OCI-LY1 (cell line): ENCODE data around the gene CAPN2.

ENCODE experiments used
- H2AFZ ChIP-seq: fragments of 200-600 bp; sonication (generic), shearing (Covaris generic); 2 replicates; pipeline ENCODE4 v1.6.0; 2014; ENCODE audit warnings: antibody characterized with exemption, mild to moderate bottlenecking, low read length
- H3F3A ChIP-seq: fragments of 200-600 bp; sonication (generic), shearing (Covaris generic); 2 replicates; pipeline ENCODE4 v1.6.0; 2014; ENCODE audit warnings: mild to moderate bottlenecking, antibody characterized with exemption, low read length, moderate library complexity; ENCODE audit not compliant: insufficient read depth
- H3K27ac ChIP-seq: fragments of 200-600 bp; sonication (generic); 2 replicates; pipeline ENCODE4 v1.5.1; 2014; ENCODE audit warnings: low read length, mixed run types, mild to moderate bottlenecking, low read depth; ENCODE audit not compliant: poor library complexity, severe bottlenecking
- H3K27me3 ChIP-seq: fragments of 200-600 bp; sonication (generic); 2 replicates; pipeline ENCODE4 v1.6.0; 2014; ENCODE audit warnings: antibody characterized with exemption, mild to moderate bottlenecking, low read length, moderate library complexity; ENCODE audit not compliant: insufficient read depth
- H3K36me3 ChIP-seq: fragments of 200-600 bp; sonication (generic); 2 replicates; pipeline ENCODE4 v1.6.1; 2014; ENCODE audit warnings: mild to moderate bottlenecking, antibody characterized with exemption, low read length, moderate library complexity, mixed read lengths; ENCODE audit not compliant: insufficient read depth
- H3K4me1 ChIP-seq: fragments of 200-600 bp; sonication (generic); 2 replicates; pipeline ENCODE4 v1.5.1; 2014; ENCODE audit warnings: mild to moderate bottlenecking, low read length, moderate library complexity; ENCODE audit not compliant: insufficient read depth, severe bottlenecking
- H3K4me2 ChIP-seq: fragments of 200-600 bp; sonication (generic), shearing (Covaris generic); 2 replicates; pipeline ENCODE4 v1.6.1; 2014; ENCODE audit warnings: low read length
- H3K4me3 ChIP-seq: fragments of 200-600 bp; sonication (generic); 2 replicates; pipeline ENCODE4 v1.5.1; 2014; ENCODE audit warnings: low read length, low read depth, mild to moderate bottlenecking, mixed read lengths; ENCODE audit not compliant: poor library complexity, severe bottlenecking
- H3K79me2 ChIP-seq: fragments of 200-600 bp; shearing (Covaris generic); 2 replicates; pipeline ENCODE4 v1.6.1; 2016; ENCODE audit warnings: mixed run types, low read length, mixed read lengths; ENCODE audit not compliant: insufficient read depth
- H3K9ac ChIP-seq: fragments of 200-600 bp; sonication (generic), shearing (Covaris generic); 2 replicates; pipeline ENCODE4 v1.6.1; 2014; ENCODE audit warnings: mild to moderate bottlenecking, low read length, mixed read lengths
- H3K9me2 ChIP-seq: fragments of 200-600 bp; sonication (generic), shearing (Covaris generic); 2 replicates; pipeline ENCODE4 v1.6.1; 2014; ENCODE audit warnings: low read depth, mild to moderate bottlenecking, low read length, mixed read lengths
- H3K9me3 ChIP-seq: fragments of 200-600 bp; shearing (Covaris generic); 2 replicates; pipeline ENCODE4 v1.6.1; 2014; ENCODE audit warnings: low read length, mixed read lengths
- H4K20me1 ChIP-seq: fragments of 200-600 bp; sonication (generic), shearing (Covaris generic); 2 replicates; pipeline ENCODE4 v1.6.0; 2016; ENCODE audit warnings: mild to moderate bottlenecking, low read length; ENCODE audit not compliant: insufficient read depth
- CTCF ChIP-seq: fragments of 200-600 bp; sonication (generic), shearing (Covaris generic); IDR thresholded peaks from 2 replicates; pipeline ENCODE4 v1.5.1; 2017; ENCODE audit warnings: mild to moderate bottlenecking, antibody characterized with exemption, low read length, moderate library complexity, mixed read lengths
- EZH2 ChIP-seq: fragments of 200-600 bp; sonication (generic), shearing (Covaris generic); IDR thresholded peaks from 2 replicates; pipeline ENCODE4 v1.8.0; 2017; ENCODE audit warnings: borderline replicate concordance, mixed run types, mild to moderate bottlenecking, antibody characterized with exemption, low read length, moderate library complexity, mixed read lengths

Gene CAPN2

GRCh38 chr1:223717695-223718363 is 5.5 kb downstream of the CAPN2 start:
- no peak overlapping the region for H3K4me3 ChIP-seq
- TF ChIP-seq CTCF (no peak), EZH2 (no peak)
- no peaks in the 10 kb centered on the region for H4K20me1 ChIP-seq
- no peak overlapping the region for H3K4me2 ChIP-seq
- H3F3A ChIP-seq = no peaks in the 10 kb centered on the region
- no peaks in the 10 kb centered on the region for H3K9me3 ChIP-seq
- no peak overlapping the region for H2AFZ ChIP-seq
- no peaks in the 10 kb centered on the region for H3K9me2 ChIP-seq
- no peak overlapping the region for H3K27ac ChIP-seq
- no peaks in the 10 kb centered on the region for H3K4me1 ChIP-seq
- no peaks in the 10 kb centered on the region for H3K36me3 ChIP-seq
- no peak overlapping the region for H3K9ac ChIP-seq
- H3K27me3 ChIP-seq = no peaks in the 10 kb centered on the region; the same call in 1 of the 2 replicates
- H3K79me2 ChIP-seq = no peaks in the 10 kb centered on the region

- H3K9ac ChIP-seq = no peak overlapping the region
Observed at GRCh38 chr1:223718850-223719249, 6.5 kb downstream of the CAPN2 start.

GRCh38 chr1:223720971-223721591 is 8.7 kb downstream of the CAPN2 start:
- H3K27me3 ChIP-seq = no peaks in the 10 kb centered on the region

More at GRCh38 chr1:223718850-223719249, 6.5 kb downstream of the CAPN2 start:
- Histone ChIP-seq H3K36me3 (no peaks in the 10 kb centered on the region), H3K9me3 (no peaks in the 10 kb centered on the region), H4K20me1 (no peaks in the 10 kb centered on the region), H2AFZ (no peak overlapping the region), H3K27me3 (no peaks in the 10 kb centered on the region; the same call in 1 of the 2 replicates), H3K4me3 (no peak overlapping the region), H3K27ac (no peak overlapping the region), H3F3A (no peaks in the 10 kb centered on the region), H3K4me1 (no peaks in the 10 kb centered on the region), H3K4me2 (no peak overlapping the region), H3K9me2 (no peaks in the 10 kb centered on the region), H3K79me2 (no peaks in the 10 kb centered on the region)
- no peak for TF ChIP-seq CTCF
- no peak for TF ChIP-seq EZH2

More at GRCh38 chr1:223720971-223721591, 8.7 kb downstream of the CAPN2 start:
- no peak overlapping the region for H3K4me3 ChIP-seq
- no peaks in the 10 kb centered on the region for H3K79me2 ChIP-seq
- no peaks in the 10 kb centered on the region for H3K4me1 ChIP-seq
- no peaks in the 10 kb centered on the region for H3K36me3 ChIP-seq
- no peak overlapping the region for H2AFZ ChIP-seq
- no peak overlapping the region for H3K4me2 ChIP-seq
- no peaks in the 10 kb centered on the region for H3K9me2 ChIP-seq
- no peak overlapping the region for H3K27ac ChIP-seq
- no peak overlapping the region for H3K9ac ChIP-seq
- no peaks in the 10 kb centered on the region for H4K20me1 ChIP-seq
- no peaks in the 10 kb centered on the region for H3F3A ChIP-seq
- no peak for TF ChIP-seq EZH2
- no peak for TF ChIP-seq CTCF
- no peaks in the 10 kb centered on the region for H3K9me3 ChIP-seq
